K562 (cell line): ENCODE data around the gene CAPRIN1. TPM values are rescaled to one million over a fixed set of nuclear protein-coding genes. Genes with fewer than 3 reads are reported as not detected.
A peak's percentile ranks its signal among the peaks of the same experiment; 100 is the strongest.

Experiments
- BCL6 ChIP-seq: fragments of 250-450 bp; sonication (Bioruptor Pico); IDR thresholded peaks from 2 replicates; pipeline ENCODE4 v1.4.0; 2020
- CLOCK ChIP-seq: fragments of 250-450 bp; sonication (Bioruptor Pico); IDR thresholded peaks from 2 replicates; pipeline ENCODE4 v1.4.0; 2020; ENCODE audit warnings: mild to moderate bottlenecking, moderate library complexity, borderline replicate concordance
- COPS2 ChIP-seq: fragments of 450-650 bp; conservative IDR thresholded peaks from 2 replicates; pipeline ENCODE4 v1.6.1; 2016; ENCODE audit warnings: mild to moderate bottlenecking, moderate library complexity
- ELF2 ChIP-seq: fragments of 250-450 bp; sonication (Bioruptor Pico); IDR thresholded peaks from 2 replicates; pipeline ENCODE4 v1.5.0; 2021; ENCODE audit warnings: mild to moderate bottlenecking
- HSF4 ChIP-seq: fragments of 250-450 bp; sonication (Bioruptor Pico); IDR thresholded peaks from 2 replicates; pipeline ENCODE4 v2.1.2; 2022; ENCODE audit warnings: mild to moderate bottlenecking, moderate library complexity, borderline replicate concordance
- IRF2 ChIP-seq: sonication (generic); formaldehyde crosslinking; IDR thresholded peaks from 2 replicates; pipeline ENCODE4 v1.8.1; 2022; ENCODE audit warnings: mild to moderate bottlenecking, missing genetic modification reagents
- KAT2B ChIP-seq: IDR thresholded peaks from one replicate; pipeline ENCODE4 v1.6.1; 2012; ENCODE audit warnings: low read depth, mild to moderate bottlenecking, control low read depth, inconsistent platforms, low read length, moderate library complexity
- NCOA1 ChIP-seq: fragments of 450-650 bp; IDR thresholded peaks from 2 replicates; pipeline ENCODE4 v1.6.1; 2016; ENCODE audit warnings: low read depth
- POLR2AphosphoS2 ChIP-seq: IDR thresholded peaks from 2 replicates; pipeline ENCODE4 v1.6.1; 2012; ENCODE audit warnings: low read length, improper control_type of control experiment
- PRMT5 ChIP-seq: sonication (generic); formaldehyde crosslinking; IDR thresholded peaks from 2 replicates; pipeline ENCODE4 v1.5.0; 2020; ENCODE audit warnings: missing genetic modification reagents
- SRSF9 ChIP-seq: fragments of 200-400 bp; formaldehyde crosslinking; IDR thresholded peaks from 2 replicates; pipeline ENCODE4 v1.6.1; 2017; ENCODE audit warnings: low read depth, low read length, borderline replicate concordance
- ZHX1 ChIP-seq: fragments of 150-350 bp; conservative IDR thresholded peaks from 2 replicates; pipeline ENCODE4 v1.6.1; 2014; ENCODE audit warnings: low read length
- ZNF239 ChIP-seq: fragments of 250-450 bp; sonication (Bioruptor Pico); IDR thresholded peaks from 2 replicates; pipeline ENCODE4 v1.4.0; 2020; ENCODE audit warnings: mild to moderate bottlenecking
- polyA plus RNA-seq, 8 experiments: library from polyadenylated mRNA; depleted of rRNA in 4 of 8; stranded (reverse) in 5 of 8; unstranded in 3 of 8; fragments of >200 nt; fragmentation: Nextera tagmentation in 2 of 8; fragmentation: Illumina TruSeq in 1 of 8; extraction: Ambion mirVana in 2 of 8; extraction: Trizol in 1 of 8; gene quantifications; 2 replicates each; pipeline versions ENCODE4 v1.2.1 to v1.2.3, GENCODE V29; 2011 to 2014; ENCODE audit warnings: inconsistent platforms in 1 of 8, missing spikeins in 1 of 8
- total RNA-seq, 7 experiments: library from RNA; depleted of rRNA in 6 of 7; stranded (reverse); fragments of >200 nt in 6 of 7; fragmentation: Illumina TruSeq in 2 of 7; extraction: Trizol in 2 of 7; gene quantifications; 2 replicates each; pipeline versions ENCODE4 v1.2.1 to v1.2.3, GENCODE V29; 2011 to 2021; ENCODE audit warnings: low replicate concordance in 1 of 7
- TF ChIP-seq, protein P1 (sequence below): fragments of 450-650 bp; IDR thresholded peaks from 2 replicates; pipeline ENCODE4 v1.6.1; 2016; ENCODE audit warnings: missing biosample characterization, missing genetic modification characterization
- TF ChIP-seq, protein P2 (sequence below), 2 experiments: fragments of 450-650 bp; IDR thresholded peaks; 2 replicates each; pipeline ENCODE4 v1.6.1; 2018; ENCODE audit warnings: mild to moderate bottlenecking in 2 of 2, low read depth in 1 of 2; ENCODE audit not compliant: partially characterized antibody in 2 of 2
- TF ChIP-seq, protein P3 (sequence below): sonication (generic); formaldehyde crosslinking; IDR thresholded peaks from 2 replicates; pipeline ENCODE4 v1.8.1; 2023; ENCODE audit warnings: mild to moderate bottlenecking, missing genetic modification reagents

Gene CAPRIN1
- total and polyA plus RNA-seq, 9 of the 15 experiments (the other 6 are each of a cell fraction or from before 2014, with no cell fraction given) = 49.6 to 271 (median 244) TPM

DNA sequence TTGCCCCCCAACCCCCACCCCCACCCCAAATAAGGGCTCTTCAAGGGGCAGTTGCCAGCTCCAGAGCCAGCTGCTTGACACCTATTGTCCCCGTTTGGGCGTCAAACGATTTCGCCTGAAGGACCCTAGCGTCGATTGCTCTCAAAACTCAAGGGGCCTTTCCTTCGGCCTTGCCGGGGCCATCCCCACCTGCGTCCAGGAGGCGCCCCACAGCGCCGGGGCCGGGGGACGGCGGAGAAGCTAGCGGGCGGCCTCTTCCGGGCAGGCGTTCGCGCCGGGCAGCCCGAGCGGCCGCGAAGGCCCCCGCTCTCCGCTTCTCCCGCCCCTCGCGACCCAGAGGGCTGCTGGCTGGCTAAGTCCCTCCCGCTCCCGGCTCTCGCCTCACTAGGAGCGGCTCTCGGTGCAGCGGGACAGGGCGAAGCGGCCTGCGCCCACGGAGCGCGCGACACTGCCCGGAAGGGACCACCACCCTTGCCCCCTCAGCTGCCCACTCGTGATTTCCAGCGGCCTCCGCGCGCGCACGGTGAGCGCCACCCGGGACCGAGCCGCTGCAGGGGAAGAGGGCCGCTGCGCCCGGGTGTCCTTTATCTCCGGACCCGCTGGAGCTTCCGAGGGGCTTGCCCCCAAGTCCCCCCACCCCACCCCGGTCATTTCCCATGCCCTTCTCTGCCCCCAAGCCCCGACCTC is at the start of gene CAPRIN1 (continued):
- TF ChIP-seq, protein P1, sequence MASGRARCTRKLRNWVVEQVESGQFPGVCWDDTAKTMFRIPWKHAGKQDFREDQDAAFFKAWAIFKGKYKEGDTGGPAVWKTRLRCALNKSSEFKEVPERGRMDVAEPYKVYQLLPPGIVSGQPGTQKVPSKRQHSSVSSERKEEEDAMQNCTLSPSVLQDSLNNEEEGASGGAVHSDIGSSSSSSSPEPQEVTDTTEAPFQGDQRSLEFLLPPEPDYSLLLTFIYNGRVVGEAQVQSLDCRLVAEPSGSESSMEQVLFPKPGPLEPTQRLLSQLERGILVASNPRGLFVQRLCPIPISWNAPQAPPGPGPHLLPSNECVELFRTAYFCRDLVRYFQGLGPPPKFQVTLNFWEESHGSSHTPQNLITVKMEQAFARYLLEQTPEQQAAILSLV = no peak
- TF ChIP-seq COPS2 (no peak), SRSF9 (no peak), ZNF239 (no peak), ZHX1 (no peak), PRMT5 (CRISPR knock-in tag) (no peak; the same call in 1 of the 2 replicates), HSF4 (CRISPR knock-in tag) (no peak), BCL6 (no peak), ELF2 (no peak), POLR2AphosphoS2 (no peak), NCOA1 (no peak), CLOCK (CRISPR knock-in tag) (no peak), IRF2 (CRISPR knock-in tag) (no peak), KAT2B (no peak)
- TF ChIP-seq, protein P2, sequence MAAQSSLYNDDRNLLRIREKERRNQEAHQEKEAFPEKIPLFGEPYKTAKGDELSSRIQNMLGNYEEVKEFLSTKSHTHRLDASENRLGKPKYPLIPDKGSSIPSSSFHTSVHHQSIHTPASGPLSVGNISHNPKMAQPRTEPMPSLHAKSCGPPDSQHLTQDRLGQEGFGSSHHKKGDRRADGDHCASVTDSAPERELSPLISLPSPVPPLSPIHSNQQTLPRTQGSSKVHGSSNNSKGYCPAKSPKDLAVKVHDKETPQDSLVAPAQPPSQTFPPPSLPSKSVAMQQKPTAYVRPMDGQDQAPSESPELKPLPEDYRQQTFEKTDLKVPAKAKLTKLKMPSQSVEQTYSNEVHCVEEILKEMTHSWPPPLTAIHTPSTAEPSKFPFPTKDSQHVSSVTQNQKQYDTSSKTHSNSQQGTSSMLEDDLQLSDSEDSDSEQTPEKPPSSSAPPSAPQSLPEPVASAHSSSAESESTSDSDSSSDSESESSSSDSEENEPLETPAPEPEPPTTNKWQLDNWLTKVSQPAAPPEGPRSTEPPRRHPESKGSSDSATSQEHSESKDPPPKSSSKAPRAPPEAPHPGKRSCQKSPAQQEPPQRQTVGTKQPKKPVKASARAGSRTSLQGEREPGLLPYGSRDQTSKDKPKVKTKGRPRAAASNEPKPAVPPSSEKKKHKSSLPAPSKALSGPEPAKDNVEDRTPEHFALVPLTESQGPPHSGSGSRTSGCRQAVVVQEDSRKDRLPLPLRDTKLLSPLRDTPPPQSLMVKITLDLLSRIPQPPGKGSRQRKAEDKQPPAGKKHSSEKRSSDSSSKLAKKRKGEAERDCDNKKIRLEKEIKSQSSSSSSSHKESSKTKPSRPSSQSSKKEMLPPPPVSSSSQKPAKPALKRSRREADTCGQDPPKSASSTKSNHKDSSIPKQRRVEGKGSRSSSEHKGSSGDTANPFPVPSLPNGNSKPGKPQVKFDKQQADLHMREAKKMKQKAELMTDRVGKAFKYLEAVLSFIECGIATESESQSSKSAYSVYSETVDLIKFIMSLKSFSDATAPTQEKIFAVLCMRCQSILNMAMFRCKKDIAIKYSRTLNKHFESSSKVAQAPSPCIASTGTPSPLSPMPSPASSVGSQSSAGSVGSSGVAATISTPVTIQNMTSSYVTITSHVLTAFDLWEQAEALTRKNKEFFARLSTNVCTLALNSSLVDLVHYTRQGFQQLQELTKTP (IDR thresholded peaks at IDR 0.05; ENCODE audit: low read depth in 1 of 2, partially characterized antibody in 2 of 2) = no peak
- TF ChIP-seq, protein P3, sequence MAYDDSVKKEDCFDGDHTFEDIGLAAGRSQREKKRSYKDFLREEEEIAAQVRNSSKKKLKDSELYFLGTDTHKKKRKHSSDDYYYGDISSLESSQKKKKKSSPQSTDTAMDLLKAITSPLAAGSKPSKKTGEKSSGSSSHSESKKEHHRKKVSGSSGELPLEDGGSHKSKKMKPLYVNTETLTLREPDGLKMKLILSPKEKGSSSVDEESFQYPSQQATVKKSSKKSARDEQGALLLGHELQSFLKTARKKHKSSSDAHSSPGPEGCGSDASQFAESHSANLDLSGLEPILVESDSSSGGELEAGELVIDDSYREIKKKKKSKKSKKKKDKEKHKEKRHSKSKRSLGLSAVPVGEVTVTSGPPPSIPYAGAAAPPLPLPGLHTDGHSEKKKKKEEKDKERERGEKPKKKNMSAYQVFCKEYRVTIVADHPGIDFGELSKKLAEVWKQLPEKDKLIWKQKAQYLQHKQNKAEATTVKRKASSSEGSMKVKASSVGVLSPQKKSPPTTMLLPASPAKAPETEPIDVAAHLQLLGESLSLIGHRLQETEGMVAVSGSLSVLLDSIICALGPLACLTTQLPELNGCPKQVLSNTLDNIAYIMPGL (CRISPR knock-in tag) = peak; percentile 10; the same call in 1 of the 2 replicates
